ENCODE data around the gene PLCE1. TPM values are rescaled to one million over a fixed set of nuclear protein-coding genes. Genes with fewer than 3 reads are reported as not detected.

The PLCE1 gene
- total RNA-seq, 2 experiments from 2014 or later = 0.06 TPM; not detected in 1

- CTCF ChIA-PET = no interaction called here
- no peaks in the 10 kb centered on the region for H3K36me3 Mint-ChIP-seq
- peaks cover 37% of the 10 kb centered on the region for H3K27me3 Mint-ChIP-seq
- DNase-seq (no peak), ATAC-seq (no peak)
- H3K27ac Mint-ChIP-seq = no peak overlapping the region
- no peak overlapping the region for H3K4me3 Mint-ChIP-seq
- peaks cover 1% of the 10 kb centered on the region for H3K4me1 Mint-ChIP-seq
- H3K9me3 Mint-ChIP-seq (ENCODE audit: low read depth) = no peaks in the 10 kb centered on the region
Measured at GRCh38 chr10:93999401-93999851, 5.7 kb downstream of the PLCE1 start.

GRCh38 chr10:94000638-94001415, 7.1 kb downstream of the PLCE1 start:
- no peak for ATAC-seq
- H3K4me1 Mint-ChIP-seq = no peaks in the 10 kb centered on the region

GRCh38 chr10:94001416-94001810, 7.7 kb downstream of the PLCE1 start:
- CTCF ChIA-PET = no interaction called here

More at GRCh38 chr10:94000638-94001415, 7.1 kb downstream of the PLCE1 start:
- CTCF ChIA-PET = no interaction called here
- H3K36me3 Mint-ChIP-seq = no peaks in the 10 kb centered on the region
- H3K27me3 Mint-ChIP-seq = peaks cover 28% of the 10 kb centered on the region
- no peak overlapping the region for H3K27ac Mint-ChIP-seq
- DNase-seq = no peak
- no peak overlapping the region for H3K4me3 Mint-ChIP-seq
- H3K9me3 Mint-ChIP-seq (ENCODE audit: low read depth) = no peaks in the 10 kb centered on the region

GRCh38 chr10:94002156-94002555, 8.4 kb downstream of the PLCE1 start:
- peaks cover 26% of the 10 kb centered on the region for H3K27me3 Mint-ChIP-seq
- H3K4me1 Mint-ChIP-seq = no peaks in the 10 kb centered on the region
- no peak for DNase-seq
- H3K9me3 Mint-ChIP-seq (ENCODE audit: low read depth) = no peaks in the 10 kb centered on the region
- H3K27ac Mint-ChIP-seq = no peak overlapping the region
- CTCF ChIA-PET = no interaction called here
- ATAC-seq = no peak
- H3K36me3 Mint-ChIP-seq = no peaks in the 10 kb centered on the region
- H3K4me3 Mint-ChIP-seq = no peak overlapping the region

More at GRCh38 chr10:94001416-94001810, 7.7 kb downstream of the PLCE1 start:
- no peak for ATAC-seq
- Mint-ChIP-seq H3K9me3 (ENCODE audit: low read depth) (no peaks in the 10 kb centered on the region), H3K4me3 (no peak overlapping the region), H3K27ac (no peak overlapping the region), H3K4me1 (no peaks in the 10 kb centered on the region), H3K27me3 (peaks cover 22% of the 10 kb centered on the region), H3K36me3 (no peaks in the 10 kb centered on the region)
- no peak for DNase-seq

- no peaks in the 10 kb centered on the region for H3K36me3 Mint-ChIP-seq
- CTCF ChIA-PET = no interaction called here
- H3K27ac Mint-ChIP-seq = no peak overlapping the region
- no peak for ATAC-seq
- no peak for DNase-seq
- H3K4me3 Mint-ChIP-seq = no peak overlapping the region
- peaks cover 26% of the 10 kb centered on the region for H3K27me3 Mint-ChIP-seq
- no peaks in the 10 kb centered on the region for H3K4me1 Mint-ChIP-seq
- no peaks in the 10 kb centered on the region for H3K9me3 Mint-ChIP-seq (ENCODE audit: low read depth)
Measured at GRCh38 chr10:94003488-94003887, 9.8 kb downstream of the PLCE1 start.

GRCh38 chr10:94005050-94005449, 11.3 kb downstream of the PLCE1 start:
- Mint-ChIP-seq H3K4me1 (no peaks in the 10 kb centered on the region), H3K9me3 (ENCODE audit: low read depth) (no peaks in the 10 kb centered on the region), H3K4me3 (no peak overlapping the region), H3K27me3 (peaks cover 19% of the 10 kb centered on the region), H3K36me3 (no peaks in the 10 kb centered on the region), H3K27ac (no peak overlapping the region)
- DNase-seq (no peak), ATAC-seq (no peak)
- CTCF ChIA-PET = no interaction called here

- no peaks in the 10 kb centered on the region for H3K36me3 Mint-ChIP-seq
Measured at GRCh38 chr10:94006591-94007550, 13.1 kb downstream of the PLCE1 start.

GRCh38 chr10:94008526-94008925, 14.8 kb downstream of the PLCE1 start:
- DNase-seq (no peak), ATAC-seq (no peak)
- Mint-ChIP-seq H3K36me3 (no peaks in the 10 kb centered on the region), H3K4me3 (no peak overlapping the region), H3K27ac (no peak overlapping the region), H3K27me3 (peaks cover 12% of the 10 kb centered on the region), H3K9me3 (ENCODE audit: low read depth) (no peaks in the 10 kb centered on the region), H3K4me1 (no peaks in the 10 kb centered on the region)
- CTCF ChIA-PET = no interaction called here

More at GRCh38 chr10:94006591-94007550, 13.1 kb downstream of the PLCE1 start:
- no peak for DNase-seq
- CTCF ChIA-PET = no interaction called here
- Mint-ChIP-seq H3K27me3 (peaks cover 14% of the 10 kb centered on the region), H3K9me3 (ENCODE audit: low read depth) (no peaks in the 10 kb centered on the region), H3K4me1 (no peaks in the 10 kb centered on the region), H3K4me3 (no peak overlapping the region), H3K27ac (no peak overlapping the region)
- ATAC-seq = no peak

GRCh38 chr10:94010116-94010515, 16.4 kb downstream of the PLCE1 start:
- DNase-seq = no peak
- peaks cover 10% of the 10 kb centered on the region for H3K27me3 Mint-ChIP-seq
- no peak overlapping the region for H3K4me3 Mint-ChIP-seq
- ATAC-seq = no peak
- H3K9me3 Mint-ChIP-seq (ENCODE audit: low read depth) = no peaks in the 10 kb centered on the region
- no peaks in the 10 kb centered on the region for H3K36me3 Mint-ChIP-seq
- CTCF ChIA-PET = no interaction called here
- H3K4me1 Mint-ChIP-seq = no peaks in the 10 kb centered on the region
- H3K27ac Mint-ChIP-seq = no peak overlapping the region

- Mint-ChIP-seq H3K9me3 (ENCODE audit: low read depth) (no peaks in the 10 kb centered on the region), H3K36me3 (no peaks in the 10 kb centered on the region), H3K4me1 (no peaks in the 10 kb centered on the region), H3K4me3 (no peak overlapping the region), H3K27ac (no peak overlapping the region), H3K27me3 (peaks cover 5% of the 10 kb centered on the region)
- CTCF ChIA-PET = no interaction called here
- DNase-seq (no peak), ATAC-seq (no peak)
Measured at GRCh38 chr10:94010886-94011285, 17.2 kb downstream of the PLCE1 start.

GRCh38 chr10:94011296-94011695, 17.6 kb downstream of the PLCE1 start:
- Mint-ChIP-seq H3K27ac (no peak overlapping the region), H3K27me3 (peaks cover 5% of the 10 kb centered on the region)
- CTCF ChIA-PET = no interaction called here

GRCh38 chr10:94012834-94013233, 19.1 kb downstream of the PLCE1 start:
- no peak for DNase-seq

More at GRCh38 chr10:94011296-94011695, 17.6 kb downstream of the PLCE1 start:
- ATAC-seq (no peak), DNase-seq (no peak)
- no peak overlapping the region for H3K4me3 Mint-ChIP-seq
- no peaks in the 10 kb centered on the region for H3K4me1 Mint-ChIP-seq
- H3K36me3 Mint-ChIP-seq = no peaks in the 10 kb centered on the region
- H3K9me3 Mint-ChIP-seq (ENCODE audit: low read depth) = no peaks in the 10 kb centered on the region

GRCh38 chr10:94013331-94013760, 19.6 kb downstream of the PLCE1 start:
- CTCF ChIA-PET = no interaction called here
- no peaks in the 10 kb centered on the region for H3K9me3 Mint-ChIP-seq (ENCODE audit: low read depth)
- H3K4me1 Mint-ChIP-seq = no peaks in the 10 kb centered on the region
- ATAC-seq (no peak), DNase-seq (no peak)
- no peaks in the 10 kb centered on the region for H3K36me3 Mint-ChIP-seq
- no peak overlapping the region for H3K4me3 Mint-ChIP-seq
- H3K27me3 Mint-ChIP-seq = no peaks in the 10 kb centered on the region
- H3K27ac Mint-ChIP-seq = no peak overlapping the region

More at GRCh38 chr10:94012834-94013233, 19.1 kb downstream of the PLCE1 start:
- no peak for ATAC-seq
- Mint-ChIP-seq H3K9me3 (ENCODE audit: low read depth) (no peaks in the 10 kb centered on the region), H3K27ac (no peak overlapping the region), H3K4me1 (no peaks in the 10 kb centered on the region), H3K36me3 (no peaks in the 10 kb centered on the region), H3K27me3 (no peaks in the 10 kb centered on the region), H3K4me3 (no peak overlapping the region)
- CTCF ChIA-PET = no interaction called here

All from activated CD8-positive, alpha-beta memory T cell treated with anti-CD3 and anti-CD28 coated beads, Interleukin-2, amount 10 ng/mL, durations not matched to agents 7 days and 5 days (primary cell).